Measurements from ENCODE around the gene NFIA.

- TF ChIP-seq MAFK (conservative IDR thresholded peaks at IDR 0.05 in 1 of 2, IDR thresholded peaks at IDR 0.05 in 1 of 2; ENCODE audit: low read length in 2 of 2) = no peak
- TF ChIP-seq SOX6 (IDR thresholded peaks at IDR 0.05) = no peak
- TF ChIP-seq SOX6 (CRISPR knock-in tag; IDR thresholded peaks at IDR 0.05) = no peak
- TF ChIP-seq FOXK2 (IDR thresholded peaks at IDR 0.05) = no peak
- no peak for TF ChIP-seq ETV6 (CRISPR knock-in tag; conservative IDR thresholded peaks at IDR 0.05)
- TF ChIP-seq HNRNPL (IDR thresholded peaks at IDR 0.05; ENCODE audit: low read depth, low read length) = no peak
- TF ChIP-seq, protein P1, sequence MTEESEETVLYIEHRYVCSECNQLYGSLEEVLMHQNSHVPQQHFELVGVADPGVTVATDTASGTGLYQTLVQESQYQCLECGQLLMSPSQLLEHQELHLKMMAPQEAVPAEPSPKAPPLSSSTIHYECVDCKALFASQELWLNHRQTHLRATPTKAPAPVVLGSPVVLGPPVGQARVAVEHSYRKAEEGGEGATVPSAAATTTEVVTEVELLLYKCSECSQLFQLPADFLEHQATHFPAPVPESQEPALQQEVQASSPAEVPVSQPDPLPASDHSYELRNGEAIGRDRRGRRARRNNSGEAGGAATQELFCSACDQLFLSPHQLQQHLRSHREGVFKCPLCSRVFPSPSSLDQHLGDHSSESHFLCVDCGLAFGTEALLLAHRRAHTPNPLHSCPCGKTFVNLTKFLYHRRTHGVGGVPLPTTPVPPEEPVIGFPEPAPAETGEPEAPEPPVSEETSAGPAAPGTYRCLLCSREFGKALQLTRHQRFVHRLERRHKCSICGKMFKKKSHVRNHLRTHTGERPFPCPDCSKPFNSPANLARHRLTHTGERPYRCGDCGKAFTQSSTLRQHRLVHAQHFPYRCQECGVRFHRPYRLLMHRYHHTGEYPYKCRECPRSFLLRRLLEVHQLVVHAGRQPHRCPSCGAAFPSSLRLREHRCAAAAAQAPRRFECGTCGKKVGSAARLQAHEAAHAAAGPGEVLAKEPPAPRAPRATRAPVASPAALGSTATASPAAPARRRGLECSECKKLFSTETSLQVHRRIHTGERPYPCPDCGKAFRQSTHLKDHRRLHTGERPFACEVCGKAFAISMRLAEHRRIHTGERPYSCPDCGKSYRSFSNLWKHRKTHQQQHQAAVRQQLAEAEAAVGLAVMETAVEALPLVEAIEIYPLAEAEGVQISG (CRISPR knock-in tag; IDR thresholded peaks at IDR 0.05) = no peak
- no peak for TF ChIP-seq PITX1 (CRISPR knock-in tag; IDR thresholded peaks at IDR 0.05)
- TF ChIP-seq HBP1 (CRISPR knock-in tag; IDR thresholded peaks at IDR 0.05; ENCODE audit: low read depth) = no peak
Measured at GRCh38 chr1:61374156-61374555, 291.8 kb downstream of the NFIA start.
